Left lobe of liver (tissue), 2 donors: ENCODE results near the gene SEC31A. TPM values are rescaled to one million over a fixed set of nuclear protein-coding genes. Genes with fewer than 3 reads are reported as not detected.
"Not testable (repeated sequence)": the region's sequence is repeated elsewhere in the genome, so short reads cannot be mapped to it uniquely, and the experiment has no call there.

ENCODE experiments used
- ATAC-seq: fragments of 200-7000 bp; cut with Tn5 transposase; one replicate; pipeline ENCODE4 v1.9.1; 2020; ENCODE audit warnings: mild to moderate bottlenecking, moderate library complexity
- DNase-seq: peaks from one replicate; pipeline ENCODE4 v3.0.0-alpha.2; 2020; ENCODE audit warnings: low spot score
- total RNA-seq: library from RNA; stranded (reverse); gene quantifications from one replicate; pipeline ENCODE4 v1.2.1, GENCODE V29; 2021
- donor health status: DM: no; HTN: no; CAD: no; lungs with moderate emphysema.
- donor health status: DM: no; HTN: yes; CAD: no.

SEC31A gene
- total RNA-seq, 1 donor from 2014 or later = 108 TPM

GRCh38 chr4:82839624-82840023 lies 51.3 kb downstream of the SEC31A start:
- no peak for ATAC-seq
- DNase-seq = no peak

- ATAC-seq (peak; percentile 33), DNase-seq (no peak)
Measured at GRCh38 chr4:82833696-82834313, 57.1 kb downstream of the SEC31A start.

GRCh38 chr4:82833060-82833459 lies 57.9 kb downstream of the SEC31A start:
- ATAC-seq, DNase-seq: not testable (repeated sequence)

GRCh38 chr4:82825425-82825824 lies 65.5 kb downstream of the SEC31A start:
- DNase-seq = no peak
- no peak for ATAC-seq

- ATAC-seq (no peak), DNase-seq (no peak)
Measured at GRCh38 chr4:82823062-82823461, 67.9 kb downstream of the SEC31A start.

GRCh38 chr4:82820689-82821088 lies 70.3 kb downstream of the SEC31A start:
- no peak for DNase-seq
- no peak for ATAC-seq

GRCh38 chr4:82818664-82819662 lies 72.0 kb downstream of the SEC31A start:
- ATAC-seq = no peak
- DNase-seq = no peak

- DNase-seq, ATAC-seq: not testable (repeated sequence)
Measured at GRCh38 chr4:82816874-82817273, 74.1 kb downstream of the SEC31A start.

- ATAC-seq (no peak), DNase-seq (no peak)
Measured at GRCh38 chr4:82814034-82814433, 76.9 kb downstream of the SEC31A start.

- DNase-seq (no peak), ATAC-seq (peak; percentile 82)
Measured at GRCh38 chr4:82811838-82812341, 79.1 kb downstream of the SEC31A start.

GRCh38 chr4:82811392-82811791 lies 79.6 kb downstream of the SEC31A start:
- no peak for DNase-seq
- ATAC-seq = peak; percentile 24

GRCh38 chr4:82810176-82810575 lies 80.8 kb downstream of the SEC31A start:
- ATAC-seq = no peak
- no peak for DNase-seq

- DNase-seq = no peak
- ATAC-seq = no peak
Measured at GRCh38 chr4:82809619-82810018, 81.3 kb downstream of the SEC31A start.

- no peak for DNase-seq
- ATAC-seq = no peak
Measured at GRCh38 chr4:82803746-82804145, 87.2 kb downstream of the SEC31A start.

GRCh38 chr4:82802911-82803310 lies 88.0 kb downstream of the SEC31A start:
- no peak for ATAC-seq
- DNase-seq = no peak

GRCh38 chr4:82801910-82802521 lies 88.9 kb downstream of the SEC31A start:
- DNase-seq (no peak), ATAC-seq (no peak)

GRCh38 chr4:82799006-82799881 lies 91.7 kb downstream of the SEC31A start:
- ATAC-seq = no peak
- no peak for DNase-seq

- ATAC-seq (peak; percentile 75), DNase-seq (no peak)
Measured at GRCh38 chr4:82798168-82799005, 92.6 kb downstream of the SEC31A start, which contains the start of gene SCD5. SCD5 (minus strand) TSS chr4:82798796; CDS start chr4:82798537, 259 bp downstream.

GRCh38 chr4:82797405-82798111 lies 93.4 kb downstream of the SEC31A start:
- ATAC-seq = peak; percentile 15
- DNase-seq = no peak
